HG02588 (cell line): Measurements from ENCODE around the gene JPH3.
"Not testable (repeated sequence)": the region's sequence is repeated elsewhere in the genome, so short reads cannot be mapped to it uniquely, and the experiment has no call there.

Experiments used
- ATAC-seq: cut with Tn5 transposase; IDR thresholded peaks from one replicate; pipeline ENCODE4 v1.9.1; 2021; ENCODE audit warnings: mild to moderate bottlenecking, moderate library complexity; ENCODE audit not compliant: unreplicated experiment

Gene JPH3

GRCh38 chr16:87572959-87573358 is 29.3 kb upstream of the JPH3 start:
- ATAC-seq, result no peak

- no peak for ATAC-seq
Observed at GRCh38 chr16:87575027-87575804, 27.1 kb upstream of the JPH3 start.

GRCh38 chr16:87576171-87576570 is 26.1 kb upstream of the JPH3 start:
- ATAC-seq, result no peak

GRCh38 chr16:87578142-87578930 is 24.0 kb upstream of the JPH3 start:
- ATAC-seq, result not testable (repeated sequence)

- ATAC-seq, result no peak
Observed at GRCh38 chr16:87579691-87580090, 22.6 kb upstream of the JPH3 start.

GRCh38 chr16:87580855-87581261 is 21.4 kb upstream of the JPH3 start:
- ATAC-seq, result no peak

- ATAC-seq, result no peak
Observed at GRCh38 chr16:87581857-87582215, 20.5 kb upstream of the JPH3 start.

- no peak for ATAC-seq
Observed at GRCh38 chr16:87582216-87582965, 19.9 kb upstream of the JPH3 start.

GRCh38 chr16:87582966-87583325 is 19.4 kb upstream of the JPH3 start:
- ATAC-seq, result no peak

- no peak for ATAC-seq
Observed at GRCh38 chr16:87583453-87584131, 18.7 kb upstream of the JPH3 start.

GRCh38 chr16:87584271-87584670 is 18.0 kb upstream of the JPH3 start:
- ATAC-seq, result no peak

GRCh38 chr16:87584975-87585374 is 17.3 kb upstream of the JPH3 start:
- ATAC-seq, result no peak

- no peak for ATAC-seq
Observed at GRCh38 chr16:87585442-87586200, 16.7 kb upstream of the JPH3 start.

GRCh38 chr16:87586201-87586782 is 16.0 kb upstream of the JPH3 start:
- no peak for ATAC-seq

- ATAC-seq, result no peak
Observed at GRCh38 chr16:87587636-87588035, 14.7 kb upstream of the JPH3 start.

- no peak for ATAC-seq
Observed at GRCh38 chr16:87592018-87592712, 10.1 kb upstream of the JPH3 start.

- no peak for ATAC-seq
Observed at GRCh38 chr16:87593710-87594258, 8.5 kb upstream of the JPH3 start.

GRCh38 chr16:87595712-87596111 is 6.6 kb upstream of the JPH3 start:
- no peak for ATAC-seq

GRCh38 chr16:87597324-87597830 is 4.9 kb upstream of the JPH3 start:
- ATAC-seq, result no peak
